Measurements from ENCODE around the gene OGFOD1. TPM values are rescaled to one million over a fixed set of nuclear protein-coding genes. Genes with fewer than 3 reads are reported as not detected.

OGFOD1 gene
- total RNA-seq, 1 experiment from 2014 or later = 35.8 TPM

DNA sequence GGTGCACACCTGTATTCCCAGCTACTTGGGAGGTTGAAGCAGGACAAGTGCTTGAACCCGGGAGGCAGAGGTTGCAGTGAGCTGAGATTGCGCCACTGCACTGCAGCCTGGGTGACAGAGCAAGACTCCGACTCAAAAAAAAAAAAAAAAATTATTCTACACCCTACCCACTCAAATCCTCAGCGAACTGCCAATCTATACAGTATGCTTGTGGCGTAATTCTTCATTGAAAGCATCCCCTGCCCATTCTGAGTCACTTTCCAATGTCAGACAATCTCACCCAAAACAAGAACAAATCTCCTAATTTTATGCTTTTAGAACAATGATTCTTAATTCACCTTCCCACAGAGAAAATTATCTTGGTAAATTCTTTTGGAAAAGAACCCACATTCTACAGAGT is 38.0 kb upstream of the OGFOD1 start:
- Histone ChIP-seq H3K4me3 (ENCODE audit: low read depth in 2 of 2, low read length in 2 of 2) (no peak overlapping the region), H3K27me3 (ENCODE audit: control insufficient read depth, insufficient read depth, low read length) (no peaks in the 10 kb centered on the region), H3K36me3 (ENCODE audit: control insufficient read depth, insufficient read depth, low read length) (no peaks in the 10 kb centered on the region; the same call in none of the 2 replicates), H3K9me3 (ENCODE audit: control insufficient read depth, insufficient read depth, low read depth, low read length) (no peaks in the 10 kb centered on the region), H3K27ac (ENCODE audit: low read length) (no peak overlapping the region), H3K4me1 (ENCODE audit: control insufficient read depth, insufficient read depth, low read length) (no peaks in the 10 kb centered on the region)
- ATAC-seq (no peak), DNase-seq (ENCODE audit: low read depth, low spot score) (no peak)
- POLR2A ChIA-PET = no interaction called here
- intact Hi-C loops (cut with micrococcal nuclease; ENCODE audit: unreplicated experiment) (no loop called here), in situ Hi-C loops (cut with HindIII; ENCODE audit: low pct_unique_long_range_greater_than_20kb, low sequenced_read_pairs) (no loop called here)
- CTCF ChIA-PET = no interaction called here
- no TSS peak for BruUV-seq (replicated peaks)
- TF ChIP-seq, protein P1, sequence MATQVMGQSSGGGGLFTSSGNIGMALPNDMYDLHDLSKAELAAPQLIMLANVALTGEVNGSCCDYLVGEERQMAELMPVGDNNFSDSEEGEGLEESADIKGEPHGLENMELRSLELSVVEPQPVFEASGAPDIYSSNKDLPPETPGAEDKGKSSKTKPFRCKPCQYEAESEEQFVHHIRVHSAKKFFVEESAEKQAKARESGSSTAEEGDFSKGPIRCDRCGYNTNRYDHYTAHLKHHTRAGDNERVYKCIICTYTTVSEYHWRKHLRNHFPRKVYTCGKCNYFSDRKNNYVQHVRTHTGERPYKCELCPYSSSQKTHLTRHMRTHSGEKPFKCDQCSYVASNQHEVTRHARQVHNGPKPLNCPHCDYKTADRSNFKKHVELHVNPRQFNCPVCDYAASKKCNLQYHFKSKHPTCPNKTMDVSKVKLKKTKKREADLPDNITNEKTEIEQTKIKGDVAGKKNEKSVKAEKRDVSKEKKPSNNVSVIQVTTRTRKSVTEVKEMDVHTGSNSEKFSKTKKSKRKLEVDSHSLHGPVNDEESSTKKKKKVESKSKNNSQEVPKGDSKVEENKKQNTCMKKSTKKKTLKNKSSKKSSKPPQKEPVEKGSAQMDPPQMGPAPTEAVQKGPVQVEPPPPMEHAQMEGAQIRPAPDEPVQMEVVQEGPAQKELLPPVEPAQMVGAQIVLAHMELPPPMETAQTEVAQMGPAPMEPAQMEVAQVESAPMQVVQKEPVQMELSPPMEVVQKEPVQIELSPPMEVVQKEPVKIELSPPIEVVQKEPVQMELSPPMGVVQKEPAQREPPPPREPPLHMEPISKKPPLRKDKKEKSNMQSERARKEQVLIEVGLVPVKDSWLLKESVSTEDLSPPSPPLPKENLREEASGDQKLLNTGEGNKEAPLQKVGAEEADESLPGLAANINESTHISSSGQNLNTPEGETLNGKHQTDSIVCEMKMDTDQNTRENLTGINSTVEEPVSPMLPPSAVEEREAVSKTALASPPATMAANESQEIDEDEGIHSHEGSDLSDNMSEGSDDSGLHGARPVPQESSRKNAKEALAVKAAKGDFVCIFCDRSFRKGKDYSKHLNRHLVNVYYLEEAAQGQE (IDR thresholded peaks at IDR 0.05; ENCODE audit: insufficient read depth in 1 of 2, low read depth in 2 of 2, low read length in 1 of 2) = no peak
- TF ChIP-seq, protein P2, sequence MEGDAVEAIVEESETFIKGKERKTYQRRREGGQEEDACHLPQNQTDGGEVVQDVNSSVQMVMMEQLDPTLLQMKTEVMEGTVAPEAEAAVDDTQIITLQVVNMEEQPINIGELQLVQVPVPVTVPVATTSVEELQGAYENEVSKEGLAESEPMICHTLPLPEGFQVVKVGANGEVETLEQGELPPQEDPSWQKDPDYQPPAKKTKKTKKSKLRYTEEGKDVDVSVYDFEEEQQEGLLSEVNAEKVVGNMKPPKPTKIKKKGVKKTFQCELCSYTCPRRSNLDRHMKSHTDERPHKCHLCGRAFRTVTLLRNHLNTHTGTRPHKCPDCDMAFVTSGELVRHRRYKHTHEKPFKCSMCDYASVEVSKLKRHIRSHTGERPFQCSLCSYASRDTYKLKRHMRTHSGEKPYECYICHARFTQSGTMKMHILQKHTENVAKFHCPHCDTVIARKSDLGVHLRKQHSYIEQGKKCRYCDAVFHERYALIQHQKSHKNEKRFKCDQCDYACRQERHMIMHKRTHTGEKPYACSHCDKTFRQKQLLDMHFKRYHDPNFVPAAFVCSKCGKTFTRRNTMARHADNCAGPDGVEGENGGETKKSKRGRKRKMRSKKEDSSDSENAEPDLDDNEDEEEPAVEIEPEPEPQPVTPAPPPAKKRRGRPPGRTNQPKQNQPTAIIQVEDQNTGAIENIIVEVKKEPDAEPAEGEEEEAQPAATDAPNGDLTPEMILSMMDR (IDR thresholded peaks at IDR 0.05) = no peak
- no peak for TF ChIP-seq TCF7L2 (IDR thresholded peaks at IDR 0.05; ENCODE audit: low read depth, low read length)
- TF ChIP-seq POLR2AphosphoS5 (IDR thresholded peaks at IDR 0.05; ENCODE audit: low read depth, low read length) = no peak
- no peak for TF ChIP-seq SIN3A (IDR thresholded peaks at IDR 0.05; ENCODE audit: borderline replicate concordance, insufficient read depth, low read depth, low read length)

DNA sequence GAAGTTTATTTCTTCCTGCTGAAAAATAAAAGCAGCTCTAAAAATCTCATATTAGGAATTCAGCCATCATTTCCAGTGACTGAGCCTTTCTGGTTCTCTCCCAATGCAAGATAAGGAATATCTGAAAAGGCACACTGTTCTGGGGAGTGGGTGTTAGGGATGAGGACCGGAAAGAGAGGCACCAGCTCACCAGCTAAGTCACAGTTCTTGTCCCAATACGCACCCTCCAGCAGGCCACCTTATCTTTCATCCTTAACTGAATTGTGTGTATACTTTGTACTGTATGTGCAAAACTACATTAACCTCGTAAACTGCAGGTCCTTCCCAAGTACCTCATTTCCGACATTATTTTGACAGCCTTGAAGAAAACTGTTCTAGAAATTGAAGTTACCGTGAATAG is 37.0 kb upstream of the OGFOD1 start:
- Histone ChIP-seq H3K9me3 (ENCODE audit: control insufficient read depth, insufficient read depth, low read depth, low read length) (no peaks in the 10 kb centered on the region), H3K27ac (ENCODE audit: low read length) (no peak overlapping the region), H3K4me3 (ENCODE audit: low read depth in 2 of 2, low read length in 2 of 2) (no peak overlapping the region), H3K36me3 (ENCODE audit: control insufficient read depth, insufficient read depth, low read length) (no peaks in the 10 kb centered on the region; the same call in none of the 2 replicates), H3K27me3 (ENCODE audit: control insufficient read depth, insufficient read depth, low read length) (no peaks in the 10 kb centered on the region), H3K4me1 (ENCODE audit: control insufficient read depth, insufficient read depth, low read length) (no peaks in the 10 kb centered on the region)
- ChIA-PET CTCF (no interaction called here), POLR2A (no interaction called here)
- TF ChIP-seq, protein P1 (IDR thresholded peaks at IDR 0.05; ENCODE audit: insufficient read depth in 1 of 2, low read depth in 2 of 2, low read length in 1 of 2) = no peak
- TF ChIP-seq SIN3A (IDR thresholded peaks at IDR 0.05; ENCODE audit: borderline replicate concordance, insufficient read depth, low read depth, low read length) (no peak), TCF7L2 (IDR thresholded peaks at IDR 0.05; ENCODE audit: low read depth, low read length) (no peak), POLR2AphosphoS5 (IDR thresholded peaks at IDR 0.05; ENCODE audit: low read depth, low read length) (no peak)
- TF ChIP-seq, protein P2 (IDR thresholded peaks at IDR 0.05) = no peak
- intact Hi-C loops (cut with micrococcal nuclease; ENCODE audit: unreplicated experiment) = no loop called here
- DNase-seq (ENCODE audit: low read depth, low spot score) (no peak), ATAC-seq (no peak)
- in situ Hi-C loops (cut with HindIII; ENCODE audit: low pct_unique_long_range_greater_than_20kb, low sequenced_read_pairs) = no loop called here
- BruUV-seq (replicated peaks) = no TSS peak
